Measurements from ENCODE around the gene UBAP1L.
"Not testable (repeated sequence)": the region's sequence is repeated elsewhere in the genome, so short reads cannot be mapped to it uniquely, and the experiment has no call there.

Gene UBAP1L

GRCh38 chr15:65085207-65085753, 29.7 kb downstream of the UBAP1L start:
- DNase-seq (ENCODE audit: low read depth in 2 of 2, low spot score in 1 of 2) = no peak

DNA sequence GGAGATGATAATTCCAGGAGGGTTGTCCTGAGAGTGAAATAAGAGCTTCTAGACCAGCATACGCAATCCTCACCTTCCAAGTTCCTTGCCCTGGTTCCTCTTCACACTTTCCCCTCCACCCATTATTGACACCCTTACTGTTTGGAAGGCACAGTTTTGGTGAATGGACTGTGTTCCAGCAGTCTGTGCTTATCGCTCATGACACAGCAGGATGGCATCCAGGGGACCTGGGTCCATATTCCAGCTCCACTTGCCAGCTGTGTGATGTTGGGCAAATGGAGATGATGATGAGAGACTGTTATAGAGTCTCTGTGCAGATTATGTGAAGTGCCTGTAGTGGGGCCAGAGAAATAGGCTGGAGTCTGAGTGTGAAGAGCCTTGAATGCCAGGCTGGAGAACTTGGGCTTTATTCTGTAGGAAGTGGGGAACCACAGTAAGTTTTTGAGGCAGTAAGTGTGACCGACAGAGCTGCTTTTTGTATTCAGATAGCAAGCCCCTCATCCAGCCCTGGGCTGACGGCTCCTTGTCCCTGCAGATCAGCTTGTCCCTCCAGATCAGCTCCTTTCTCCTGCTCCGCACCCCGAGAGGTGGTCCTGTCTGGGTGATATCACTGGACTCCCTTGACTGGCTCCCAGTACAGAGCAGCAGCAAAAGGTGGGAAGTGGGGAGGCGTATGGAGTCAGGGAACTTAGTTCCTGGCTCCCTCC, 30.3 kb downstream of the UBAP1L start:
- DNase-seq (ENCODE audit: low read depth in 2 of 2, low spot score in 1 of 2) = no peak

DNA sequence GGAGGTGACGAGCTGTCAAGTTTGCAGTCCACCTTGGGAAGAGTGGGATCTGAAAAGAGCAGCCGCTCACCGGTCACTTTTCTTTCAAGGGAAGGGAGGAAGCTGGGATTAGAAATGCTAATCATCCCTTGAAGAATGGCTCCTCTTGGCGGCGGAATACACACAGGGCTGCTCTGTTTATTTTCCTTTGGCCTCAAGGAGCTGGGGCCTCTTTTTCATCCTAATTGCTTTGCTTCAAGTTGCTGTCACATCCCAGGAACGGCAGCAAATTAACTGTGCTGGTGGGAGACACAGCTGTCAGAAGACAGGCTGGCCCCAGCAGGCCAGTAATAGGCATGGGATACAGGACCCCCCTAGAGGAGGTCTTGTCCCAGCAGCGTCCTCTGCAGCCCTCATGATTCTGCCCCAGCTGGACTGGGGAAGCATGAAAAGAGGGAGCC, 31.7 kb downstream of the UBAP1L start:
- no peak for DNase-seq (ENCODE audit: low read depth in 2 of 2, low spot score in 1 of 2)

GRCh38 chr15:65082303-65082953, 32.6 kb downstream of the UBAP1L start:
- no peak for DNase-seq (ENCODE audit: low read depth in 2 of 2, low spot score in 1 of 2)

- peak in 1 of 2 donors; percentile 11 for DNase-seq (ENCODE audit: low read depth in 2 of 2, low spot score in 1 of 2)
These were observed 33.2 kb downstream of the UBAP1L start for GRCh38 chr15:65081758-65082157.

DNA sequence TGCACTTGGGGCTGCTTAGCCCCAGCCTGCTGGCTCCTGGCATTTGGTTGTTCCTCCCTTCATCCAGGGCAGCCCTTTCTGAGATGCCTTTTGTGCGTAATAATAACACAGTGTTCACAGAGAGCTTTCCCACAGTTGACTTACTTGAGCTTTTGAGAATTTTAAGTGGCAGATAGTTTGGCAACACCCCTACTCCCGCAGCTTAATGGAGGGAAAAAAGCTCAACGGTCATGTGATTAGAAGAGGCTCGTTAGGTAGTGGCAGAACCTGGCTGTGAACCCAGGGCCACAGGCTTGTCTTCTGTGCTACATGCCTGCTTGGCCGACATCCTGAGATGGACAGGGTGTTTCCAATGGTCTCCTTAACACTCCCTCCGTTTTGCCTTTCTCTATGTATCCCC, 33.7 kb downstream of the UBAP1L start:
- no peak for DNase-seq (ENCODE audit: low read depth in 2 of 2, low spot score in 1 of 2)

DNA sequence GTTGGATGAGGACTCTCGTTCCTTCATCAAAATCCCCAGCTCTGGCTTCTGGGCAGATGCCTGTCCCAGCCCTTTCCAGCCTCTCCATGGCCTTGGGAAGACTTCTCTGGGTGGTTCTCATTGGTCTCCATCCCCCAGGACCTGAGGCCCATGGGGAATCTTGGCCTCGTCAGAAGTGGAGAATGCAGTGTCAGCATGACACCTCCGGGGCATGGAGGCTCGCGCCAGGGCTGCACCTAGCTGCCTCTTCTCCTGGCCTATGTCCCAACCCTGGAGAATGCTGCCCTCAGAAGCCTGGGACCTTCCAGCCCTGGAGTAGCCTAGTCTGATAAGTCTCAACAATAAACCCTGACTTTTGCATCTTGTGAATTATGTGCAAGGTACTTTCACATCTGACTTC, 35.4 kb downstream of the UBAP1L start:
- no peak for DNase-seq (ENCODE audit: low read depth in 2 of 2, low spot score in 1 of 2)

DNA sequence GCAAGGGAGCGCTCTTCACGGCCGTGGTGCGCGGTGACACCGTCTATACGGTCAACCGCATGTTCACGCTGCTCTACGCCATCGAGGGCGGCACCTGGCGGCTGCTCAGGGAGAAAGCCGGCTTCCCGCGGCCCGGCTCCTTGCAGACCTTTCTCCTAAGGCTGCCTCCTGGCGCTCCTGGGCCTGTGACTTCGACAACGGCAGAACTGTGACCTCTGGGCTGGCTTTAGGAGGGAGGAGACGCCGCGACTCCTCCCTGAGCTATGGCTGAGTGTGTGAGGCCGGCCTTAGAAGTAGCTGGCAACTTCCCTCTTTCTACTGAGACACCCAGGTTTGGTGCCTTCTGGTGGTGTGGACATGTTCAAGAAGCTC, 37.0 kb downstream of the UBAP1L start:
- no peak for DNase-seq (ENCODE audit: low read depth in 2 of 2, low spot score in 1 of 2)

- no peak for DNase-seq (ENCODE audit: low read depth in 2 of 2, low spot score in 1 of 2)
These were observed 37.6 kb downstream of the UBAP1L start for GRCh38 chr15:65077291-65077980.

GRCh38 chr15:65076486-65077290, 38.3 kb downstream of the UBAP1L start, which contains the start of gene KBTBD13:
Gene KBTBD13, plus strand, starts transcription at chr15:65076746. Its CDS starts 70 bp downstream, at chr15:65076816.
- no peak for DNase-seq (ENCODE audit: low read depth in 2 of 2, low spot score in 1 of 2)

GRCh38 chr15:65075607-65076395, 39.2 kb downstream of the UBAP1L start:
- DNase-seq (ENCODE audit: low read depth in 2 of 2, low spot score in 1 of 2) = not testable (repeated sequence)

GRCh38 chr15:65074946-65075345, 40.1 kb downstream of the UBAP1L start:
- DNase-seq (ENCODE audit: low read depth in 2 of 2, low spot score in 1 of 2) = not testable (repeated sequence)

DNA sequence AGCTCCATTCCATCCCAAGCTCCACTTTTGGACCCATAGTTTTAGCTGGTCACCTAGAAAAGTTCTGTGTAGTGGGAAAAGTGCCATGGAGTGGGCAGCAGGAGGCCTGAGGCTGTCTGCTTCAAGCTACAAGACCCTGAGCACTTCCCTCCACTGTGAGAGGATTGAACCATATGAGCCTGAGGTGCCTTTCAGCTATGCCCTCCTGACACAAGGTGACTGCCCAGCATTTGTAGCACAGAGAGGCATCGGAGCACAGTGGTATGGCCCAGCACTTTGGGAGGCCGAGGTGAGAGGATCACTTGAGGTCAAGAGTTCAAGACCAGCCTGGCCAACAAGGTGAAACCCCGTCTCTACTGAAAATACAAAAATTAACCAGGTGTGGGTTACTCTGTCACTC, 42.4 kb downstream of the UBAP1L start:
- no peak for DNase-seq (ENCODE audit: low read depth in 2 of 2, low spot score in 1 of 2)

DNA sequence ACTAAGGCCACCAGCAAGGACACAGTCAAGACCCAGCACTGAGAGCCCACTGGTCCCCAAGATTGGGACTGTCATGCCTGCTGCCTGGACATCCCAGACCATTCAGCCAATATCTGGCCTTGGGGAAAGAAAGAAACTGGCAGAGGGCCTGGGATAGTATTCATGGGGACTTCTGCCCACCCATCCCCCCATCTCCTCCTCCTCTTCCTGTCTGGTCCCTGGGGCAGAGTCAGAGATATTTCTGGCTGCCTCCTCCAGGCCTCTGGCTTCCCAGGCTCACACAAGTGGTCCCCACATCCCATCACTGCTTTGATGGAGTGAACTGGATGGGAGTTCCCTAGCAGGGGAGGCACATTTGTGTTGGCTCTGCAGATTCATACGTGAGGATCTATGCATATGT, 43.0 kb downstream of the UBAP1L start:
- no peak for DNase-seq (ENCODE audit: low read depth in 2 of 2, low spot score in 1 of 2)

GRCh38 chr15:65071381-65071811, 43.6 kb downstream of the UBAP1L start:
- DNase-seq (ENCODE audit: low read depth in 2 of 2, low spot score in 1 of 2) = no peak

DNA sequence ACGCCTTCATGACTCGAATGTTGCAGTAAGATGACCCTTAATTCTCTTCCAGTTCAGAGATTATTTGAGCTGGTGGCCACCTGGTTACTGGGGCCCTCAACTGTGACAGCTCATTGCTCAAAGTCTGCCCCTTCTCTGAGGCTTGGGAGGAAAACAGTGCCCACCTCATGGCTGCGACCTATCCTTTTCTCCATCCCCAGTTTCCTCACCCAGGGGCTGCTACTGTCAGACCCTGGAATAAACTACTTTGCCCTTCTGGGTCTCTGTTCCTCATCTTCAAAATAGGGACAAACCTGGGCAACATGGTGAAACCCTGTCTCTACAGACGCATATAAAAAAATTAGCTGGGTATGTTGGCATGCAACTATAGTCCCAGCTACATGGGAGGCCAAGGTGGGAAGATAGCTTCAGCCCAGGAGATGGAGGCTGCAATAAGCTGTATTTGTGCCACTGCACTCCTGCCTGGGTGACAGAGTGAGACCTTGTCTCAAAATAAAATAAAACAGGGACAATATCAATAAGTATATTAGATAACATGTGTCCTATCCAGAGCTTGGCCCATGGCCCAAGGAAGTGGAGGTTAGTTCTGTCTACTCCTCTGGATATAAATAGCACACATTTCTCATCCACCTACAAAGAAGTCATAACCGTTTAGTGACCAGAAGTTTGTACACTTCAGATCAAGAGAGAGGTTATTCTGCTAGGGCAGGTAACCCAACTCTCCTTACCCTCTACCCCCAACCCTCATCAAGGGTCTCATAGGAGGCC, 45.0 kb downstream of the UBAP1L start:
- no peak for DNase-seq (ENCODE audit: low read depth in 2 of 2, low spot score in 1 of 2)

DNA sequence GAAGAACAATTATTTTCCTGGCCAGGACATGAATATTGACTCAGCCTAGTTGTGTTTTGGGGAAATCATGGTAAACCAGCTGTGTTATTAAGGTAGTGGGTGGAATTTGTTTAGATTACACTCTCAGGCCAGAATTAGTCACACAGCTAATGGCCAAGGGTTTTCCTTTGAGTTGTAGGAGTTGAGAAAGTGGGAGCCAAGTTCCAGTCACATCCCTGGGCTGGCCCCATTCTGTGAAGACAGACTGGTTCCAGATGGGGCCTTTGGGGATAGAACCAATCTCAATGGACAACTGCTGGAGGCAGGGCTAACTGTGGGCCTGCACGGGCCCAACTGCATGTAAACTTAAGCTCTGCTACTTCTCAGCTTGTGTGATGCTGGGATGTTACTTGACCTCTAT, 45.8 kb downstream of the UBAP1L start:
- DNase-seq (ENCODE audit: low read depth in 2 of 2, low spot score in 1 of 2) = no peak

GRCh38 chr15:65068403-65068788, 46.6 kb downstream of the UBAP1L start:
- DNase-seq (ENCODE audit: low read depth in 2 of 2, low spot score in 1 of 2) = no peak

DNA sequence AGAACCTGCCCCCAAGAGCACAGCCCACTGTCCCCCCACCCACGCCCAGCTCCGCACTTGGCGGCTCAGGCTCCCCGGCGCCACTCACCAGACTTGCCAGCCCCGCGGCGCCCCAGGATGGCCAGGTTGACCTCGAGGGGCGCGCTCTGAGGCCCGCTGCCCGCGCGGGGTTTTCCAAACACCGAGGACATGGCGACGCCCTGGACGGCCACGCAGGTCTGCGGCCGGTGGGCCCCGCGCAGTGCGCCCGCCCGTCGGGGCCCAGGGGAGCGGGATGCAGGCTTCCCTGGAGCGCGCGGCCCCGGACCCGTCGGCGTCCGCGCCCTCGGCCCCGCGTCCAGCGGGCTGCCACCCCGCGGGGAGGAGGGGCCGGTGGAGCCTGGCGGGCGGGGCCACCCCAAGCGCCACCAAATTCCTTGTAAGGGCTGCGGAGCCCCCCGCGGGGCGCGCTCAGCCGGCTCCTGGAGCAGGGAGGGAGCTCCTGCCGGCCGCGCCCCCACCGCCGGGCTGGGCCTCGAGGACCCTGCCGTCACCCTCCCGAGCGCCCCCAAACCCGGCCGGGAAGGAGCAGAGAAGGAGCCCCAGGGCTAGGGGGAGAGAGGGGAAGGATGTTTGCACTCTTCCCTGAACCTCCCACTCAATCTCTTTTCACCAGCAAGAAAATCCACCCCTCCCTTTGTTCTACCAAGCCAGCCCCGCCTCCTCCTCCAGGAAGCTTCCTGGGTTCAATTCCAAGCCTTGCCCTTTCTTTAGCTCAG, 47.2 kb downstream of the UBAP1L start, which contains the start of gene RASL12:
Gene RASL12 (minus strand): TSS at position 347 of the 758 bp plus-strand sequence. CDS start 156 bp downstream, at position 191.
- no peak for DNase-seq (ENCODE audit: low read depth in 2 of 2, low spot score in 1 of 2)
